Measurements from ENCODE around the gene ROBO1.

DNA sequence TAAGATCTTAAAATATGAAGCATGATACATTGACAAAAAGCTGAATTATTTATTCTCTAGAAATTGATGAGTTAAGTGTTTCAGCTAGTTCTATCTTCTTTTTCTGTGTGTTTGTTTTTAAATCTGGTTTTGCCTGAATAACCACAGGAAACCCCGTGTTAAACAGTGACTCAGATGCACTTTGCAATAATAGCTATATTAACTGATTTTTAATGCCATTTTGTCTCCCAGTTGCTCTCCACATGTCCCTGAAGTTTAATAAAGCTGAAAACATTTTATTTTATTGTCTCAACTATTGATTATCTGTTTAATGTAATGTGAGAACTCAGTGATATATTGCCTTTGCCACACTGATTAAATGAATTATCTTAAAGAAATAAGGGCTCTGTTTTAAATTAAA is 42.8 kb upstream of the ROBO1 start:
- TF ChIP-seq CTCF (conservative IDR thresholded peaks at IDR 0.05) (no peak), ZFX (IDR thresholded peaks at IDR 0.05) (no peak)
